Ishikawa (cell line): ENCODE data around the gene COX7C.

Experiments used
- CEBPB ChIP-seq: IDR thresholded peaks from 2 replicates; pipeline ENCODE4 v1.6.1; 2012
- CREB1 ChIP-seq: IDR thresholded peaks from 2 replicates; pipeline ENCODE4 v1.6.1; 2012; ENCODE audit warnings: low read depth
- EGR1 ChIP-seq: IDR thresholded peaks from 2 replicates; pipeline ENCODE4 v1.6.1; 2012
- EP300 ChIP-seq: IDR thresholded peaks from 2 replicates; pipeline ENCODE4 v1.6.1; 2012; ENCODE audit warnings: borderline replicate concordance
- FOXM1 ChIP-seq: IDR thresholded peaks from 2 replicates; pipeline ENCODE4 v1.6.1; 2012; ENCODE audit warnings: low read depth, borderline replicate concordance
- MAX ChIP-seq: IDR thresholded peaks from 2 replicates; pipeline ENCODE4 v1.6.1; 2012
- NFIC ChIP-seq: IDR thresholded peaks from 2 replicates; pipeline ENCODE4 v1.6.1; 2012
- RAD21 ChIP-seq: IDR thresholded peaks from 2 replicates; pipeline ENCODE4 v1.6.1; 2012; ENCODE audit warnings: low read depth
- REST ChIP-seq: IDR thresholded peaks from 2 replicates; pipeline ENCODE4 v1.6.1; 2012; ENCODE audit warnings: low read depth, mild to moderate bottlenecking
- TAF1 ChIP-seq: IDR thresholded peaks from 2 replicates; pipeline ENCODE4 v1.6.1; 2012; ENCODE audit warnings: low read depth, mild to moderate bottlenecking
- TCF12 ChIP-seq: IDR thresholded peaks from 2 replicates; pipeline ENCODE4 v1.6.1; 2012; ENCODE audit warnings: low read depth
- TEAD4 ChIP-seq: IDR thresholded peaks from 2 replicates; pipeline ENCODE4 v1.6.1; 2012
- USF1 ChIP-seq: IDR thresholded peaks from 2 replicates; pipeline ENCODE4 v1.6.1; 2012
- YY1 ChIP-seq: IDR thresholded peaks from 2 replicates; pipeline ENCODE4 v1.6.1; 2012; ENCODE audit warnings: low read depth
- ZBTB7A ChIP-seq: IDR thresholded peaks from 2 replicates; pipeline ENCODE4 v1.6.1; 2012; ENCODE audit warnings: low read depth

The COX7C gene

GRCh38 chr5:86605881-86606280 is 11.9 kb upstream of the COX7C start:
- TF ChIP-seq TEAD4 (no peak), EGR1 (no peak), TCF12 (no peak), EP300 (no peak), FOXM1 (no peak), USF1 (no peak)

- no peak for TF ChIP-seq CEBPB
- no peak for TF ChIP-seq NFIC
- no peak for TF ChIP-seq EGR1
- no peak for TF ChIP-seq USF1
- TF ChIP-seq FOXM1 = no peak
- TF ChIP-seq ZBTB7A = no peak
- no peak for TF ChIP-seq TAF1
- TF ChIP-seq CREB1 = no peak
- no peak for TF ChIP-seq REST
- TF ChIP-seq EP300 = no peak
- no peak for TF ChIP-seq TEAD4
- TF ChIP-seq MAX = no peak
- no peak for TF ChIP-seq YY1
- TF ChIP-seq TCF12 = no peak
- TF ChIP-seq RAD21 = no peak
Measured at GRCh38 chr5:86613455-86613854, 4.3 kb upstream of the COX7C start.

- no peak for TF ChIP-seq YY1
- no peak for TF ChIP-seq CREB1
- no peak for TF ChIP-seq RAD21
- no peak for TF ChIP-seq NFIC
- TF ChIP-seq REST = no peak
- no peak for TF ChIP-seq MAX
- TF ChIP-seq ZBTB7A = no peak
- no peak for TF ChIP-seq TEAD4
- TF ChIP-seq USF1 = no peak
- TF ChIP-seq CEBPB = no peak
- no peak for TF ChIP-seq TCF12
- TF ChIP-seq FOXM1 = no peak
- no peak for TF ChIP-seq TAF1
- TF ChIP-seq EGR1 = no peak
Measured at GRCh38 chr5:86617309-86617755, 409 bp upstream of the COX7C start.

- TF ChIP-seq RAD21 (no peak), MAX (no peak), CEBPB (no peak), ZBTB7A (no peak), TCF12 (no peak)
Measured at GRCh38 chr5:86623785-86624483, 6.2 kb downstream of the COX7C start.

GRCh38 chr5:86625148-86625547 is 7.4 kb downstream of the COX7C start:
- TF ChIP-seq MAX = no peak
- TF ChIP-seq TEAD4 = no peak
- TF ChIP-seq YY1 = no peak
- no peak for TF ChIP-seq CREB1
- no peak for TF ChIP-seq RAD21
- TF ChIP-seq ZBTB7A = no peak
- TF ChIP-seq FOXM1 = no peak
- TF ChIP-seq TCF12 = no peak
- no peak for TF ChIP-seq USF1
- TF ChIP-seq CEBPB = no peak
- TF ChIP-seq EP300 = no peak
- no peak for TF ChIP-seq REST
- TF ChIP-seq EGR1 = no peak
- no peak for TF ChIP-seq NFIC
- no peak for TF ChIP-seq TAF1
